ENCODE results near the gene HS6ST1. TPM values are rescaled to one million over a fixed set of nuclear protein-coding genes. Genes with fewer than 3 reads are reported as not detected.

HS6ST1 gene
- total RNA-seq, 2 donors from 2014 or later: 69.0 to 233 TPM

DNA sequence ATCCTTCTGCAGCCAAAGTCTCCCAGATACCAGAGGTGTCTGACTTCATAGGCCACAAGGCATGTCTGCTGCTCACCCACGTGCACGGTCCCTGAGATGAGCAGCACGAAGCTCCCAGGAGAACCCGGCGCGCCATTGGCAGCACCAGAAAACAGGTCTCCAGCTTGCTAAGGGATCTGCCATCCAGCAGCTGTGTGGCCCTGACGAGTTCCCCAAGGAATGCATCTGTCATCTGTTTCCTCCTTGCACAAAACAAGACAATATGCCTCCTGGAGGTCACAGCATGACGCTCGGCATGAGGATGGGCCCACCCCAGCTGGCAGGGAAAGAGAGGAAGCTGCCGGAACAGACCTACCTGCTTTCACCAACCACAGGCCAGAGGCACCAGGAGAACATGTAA, 29.2 kb downstream of the HS6ST1 start:
- Histone ChIP-seq H3K27me3 (replicated peaks; ENCODE audit: insufficient read depth) (no peaks in the 10 kb centered on the region), H3K4me1 (replicated peaks) (peaks cover 4% of the 10 kb centered on the region), H3K27ac (no peak overlapping the region), H3K4me3 (no peak overlapping the region), H3K9me3 (no peaks in the 10 kb centered on the region), H3K36me3 (no peaks in the 10 kb centered on the region)
- TF ChIP-seq, protein P1, sequence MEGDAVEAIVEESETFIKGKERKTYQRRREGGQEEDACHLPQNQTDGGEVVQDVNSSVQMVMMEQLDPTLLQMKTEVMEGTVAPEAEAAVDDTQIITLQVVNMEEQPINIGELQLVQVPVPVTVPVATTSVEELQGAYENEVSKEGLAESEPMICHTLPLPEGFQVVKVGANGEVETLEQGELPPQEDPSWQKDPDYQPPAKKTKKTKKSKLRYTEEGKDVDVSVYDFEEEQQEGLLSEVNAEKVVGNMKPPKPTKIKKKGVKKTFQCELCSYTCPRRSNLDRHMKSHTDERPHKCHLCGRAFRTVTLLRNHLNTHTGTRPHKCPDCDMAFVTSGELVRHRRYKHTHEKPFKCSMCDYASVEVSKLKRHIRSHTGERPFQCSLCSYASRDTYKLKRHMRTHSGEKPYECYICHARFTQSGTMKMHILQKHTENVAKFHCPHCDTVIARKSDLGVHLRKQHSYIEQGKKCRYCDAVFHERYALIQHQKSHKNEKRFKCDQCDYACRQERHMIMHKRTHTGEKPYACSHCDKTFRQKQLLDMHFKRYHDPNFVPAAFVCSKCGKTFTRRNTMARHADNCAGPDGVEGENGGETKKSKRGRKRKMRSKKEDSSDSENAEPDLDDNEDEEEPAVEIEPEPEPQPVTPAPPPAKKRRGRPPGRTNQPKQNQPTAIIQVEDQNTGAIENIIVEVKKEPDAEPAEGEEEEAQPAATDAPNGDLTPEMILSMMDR (IDR thresholded peaks at IDR 0.05): no peak
- TF ChIP-seq POLR2A (IDR thresholded peaks at IDR 0.05): no peak
- TF ChIP-seq POLR2AphosphoS5 (IDR thresholded peaks at IDR 0.05): no peak
- intact Hi-C loops (cut with DNase I): no loop called here
- DNase-seq (ENCODE audit: low spot score): no peak
- WGBS: 82% methylated on average over 10 of the region's 10 CpGs

DNA sequence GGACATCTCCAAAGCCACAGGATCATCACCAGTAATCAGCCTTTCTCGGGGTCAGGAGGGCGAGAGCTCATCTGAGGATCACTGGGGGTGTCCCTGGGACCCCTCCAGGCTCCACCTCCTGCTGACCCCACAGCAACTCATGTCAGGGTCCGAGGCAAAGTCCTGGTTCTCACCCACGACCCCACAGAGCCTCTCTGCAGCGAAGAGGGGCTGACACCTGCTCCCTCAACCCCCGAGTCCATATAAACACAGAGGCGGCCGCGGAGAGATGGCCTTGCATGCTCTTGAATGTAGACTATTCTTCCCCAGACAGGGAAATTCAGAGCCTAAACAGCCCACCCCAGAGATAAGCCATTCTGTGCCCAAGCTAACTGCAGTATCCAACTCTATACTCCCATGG, 29.9 kb downstream of the HS6ST1 start:
- intact Hi-C loops (cut with DNase I): no loop called here
- no peak for DNase-seq (ENCODE audit: low spot score)
- Histone ChIP-seq H3K27ac (no peak overlapping the region), H3K9me3 (no peaks in the 10 kb centered on the region), H3K4me1 (replicated peaks) (peaks cover 4% of the 10 kb centered on the region), H3K4me3 (no peak overlapping the region), H3K27me3 (replicated peaks; ENCODE audit: insufficient read depth) (no peaks in the 10 kb centered on the region), H3K36me3 (no peaks in the 10 kb centered on the region)
- TF ChIP-seq, protein P1 (IDR thresholded peaks at IDR 0.05): no peak
- no peak for TF ChIP-seq POLR2AphosphoS5 (IDR thresholded peaks at IDR 0.05)
- 86% methylated on average over 9 of the region's 9 CpGs for WGBS

DNA sequence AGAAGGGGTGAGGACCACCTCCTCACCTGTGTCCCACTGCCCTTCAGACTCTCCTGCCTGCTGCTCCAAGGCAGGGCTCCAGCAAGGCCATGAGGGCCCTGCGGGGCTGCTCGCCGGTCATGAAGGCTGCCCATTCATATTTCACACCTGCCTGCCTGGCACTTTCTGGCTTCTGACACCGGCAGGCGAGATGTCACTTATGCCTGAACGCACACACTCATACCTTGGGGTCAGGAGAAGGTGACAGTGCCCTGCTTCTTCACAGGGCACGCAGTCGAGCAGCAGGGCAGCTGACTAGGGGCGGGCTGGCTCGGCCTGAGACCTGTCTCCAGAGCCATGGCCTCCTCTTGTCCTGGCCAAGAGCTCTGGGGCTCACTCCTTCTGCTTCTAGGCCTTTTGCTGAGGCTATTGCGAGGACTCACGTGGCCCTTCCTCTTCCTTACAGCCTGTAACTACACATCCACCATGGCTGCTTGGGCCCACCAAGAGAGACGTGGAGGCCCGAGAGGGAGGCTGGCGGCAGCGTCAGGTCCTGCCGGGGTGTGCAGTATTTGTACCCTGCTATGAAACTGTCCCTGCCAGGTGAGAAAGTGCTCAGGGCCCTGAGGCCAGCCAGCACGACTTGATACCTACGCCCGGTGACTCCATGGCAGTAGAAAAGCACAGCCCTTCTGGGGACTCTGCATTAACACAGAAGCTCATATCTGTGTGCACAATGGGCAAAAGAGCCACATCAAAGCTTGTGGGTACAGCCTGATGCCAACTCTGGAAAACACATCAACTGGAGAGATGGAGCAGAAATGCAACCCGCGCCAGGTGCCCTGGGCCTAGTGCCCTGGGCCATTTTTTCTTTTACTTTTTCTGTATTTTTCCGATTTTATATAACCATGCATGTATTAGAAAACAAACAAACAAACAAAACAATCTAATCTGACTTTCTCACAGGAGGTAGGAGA, 30.6 kb downstream of the HS6ST1 start:
- Histone ChIP-seq H3K4me1 (replicated peaks) (peaks cover 5% of the 10 kb centered on the region), H3K4me3 (no peak overlapping the region), H3K27ac (no peak overlapping the region), H3K36me3 (no peaks in the 10 kb centered on the region), H3K27me3 (replicated peaks; ENCODE audit: insufficient read depth) (no peaks in the 10 kb centered on the region), H3K9me3 (no peaks in the 10 kb centered on the region)
- intact Hi-C loops (cut with DNase I): no loop called here
- WGBS: 84% methylated on average over 23 of the region's 23 CpGs
- DNase-seq (ENCODE audit: low spot score): no peak
- no peak for TF ChIP-seq POLR2AphosphoS5 (IDR thresholded peaks at IDR 0.05)

DNA sequence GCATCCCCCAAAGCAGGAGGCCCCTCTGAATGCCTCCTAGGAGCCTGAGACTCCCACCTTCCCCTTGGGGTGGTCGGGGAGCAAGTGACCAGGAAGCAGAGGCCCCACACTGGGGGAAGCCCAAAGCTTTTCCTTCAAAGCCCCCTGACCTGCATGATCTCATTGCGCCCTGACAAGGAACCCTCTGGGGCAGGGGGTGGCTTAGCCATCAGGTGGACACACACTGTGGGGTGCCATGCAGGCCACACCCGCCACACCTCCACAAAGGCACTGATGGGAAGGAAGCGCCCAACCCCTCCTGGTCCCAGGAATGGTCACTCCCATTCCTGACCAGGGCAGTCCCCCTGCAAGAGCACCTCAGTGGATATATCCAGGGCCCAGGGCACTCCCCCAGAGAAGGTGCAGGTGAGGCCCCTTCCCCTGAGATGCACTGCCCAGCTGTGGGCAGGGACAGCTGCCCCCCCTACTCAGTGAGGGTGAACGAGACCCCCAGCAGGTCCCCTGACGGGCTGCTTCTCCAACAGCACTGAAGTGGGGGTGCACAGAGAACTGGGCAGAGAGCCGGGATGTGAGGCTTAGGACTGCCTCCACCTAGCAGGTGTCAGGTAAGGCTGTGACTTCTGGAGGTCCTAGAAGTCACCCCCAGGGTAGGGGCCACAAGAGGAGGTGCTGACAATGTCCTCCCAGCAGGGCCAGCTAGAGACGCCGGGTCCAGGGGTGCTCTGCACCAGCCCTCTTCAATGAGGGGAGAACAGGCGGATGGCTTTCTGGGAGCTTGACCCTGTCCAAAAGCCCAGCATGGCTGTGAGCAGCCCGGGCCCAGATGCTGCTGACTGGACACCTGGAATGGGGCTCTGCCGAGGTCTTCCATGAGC, 31.5 kb downstream of the HS6ST1 start:
- Histone ChIP-seq H3K27me3 (replicated peaks; ENCODE audit: insufficient read depth) (no peaks in the 10 kb centered on the region), H3K4me3 (no peak overlapping the region), H3K27ac (no peak overlapping the region), H3K36me3 (no peaks in the 10 kb centered on the region), H3K4me1 (replicated peaks) (peaks cover 7% of the 10 kb centered on the region), H3K9me3 (no peaks in the 10 kb centered on the region)
- TF ChIP-seq, protein P1 (IDR thresholded peaks at IDR 0.05): no peak
- TF ChIP-seq POLR2A (IDR thresholded peaks at IDR 0.05) (no peak), POLR2AphosphoS5 (IDR thresholded peaks at IDR 0.05) (no peak)
- no peak for DNase-seq (ENCODE audit: low spot score)
- intact Hi-C loops (cut with DNase I): no loop called here
- 91% methylated on average over 10 of the region's 12 CpGs for WGBS

DNA sequence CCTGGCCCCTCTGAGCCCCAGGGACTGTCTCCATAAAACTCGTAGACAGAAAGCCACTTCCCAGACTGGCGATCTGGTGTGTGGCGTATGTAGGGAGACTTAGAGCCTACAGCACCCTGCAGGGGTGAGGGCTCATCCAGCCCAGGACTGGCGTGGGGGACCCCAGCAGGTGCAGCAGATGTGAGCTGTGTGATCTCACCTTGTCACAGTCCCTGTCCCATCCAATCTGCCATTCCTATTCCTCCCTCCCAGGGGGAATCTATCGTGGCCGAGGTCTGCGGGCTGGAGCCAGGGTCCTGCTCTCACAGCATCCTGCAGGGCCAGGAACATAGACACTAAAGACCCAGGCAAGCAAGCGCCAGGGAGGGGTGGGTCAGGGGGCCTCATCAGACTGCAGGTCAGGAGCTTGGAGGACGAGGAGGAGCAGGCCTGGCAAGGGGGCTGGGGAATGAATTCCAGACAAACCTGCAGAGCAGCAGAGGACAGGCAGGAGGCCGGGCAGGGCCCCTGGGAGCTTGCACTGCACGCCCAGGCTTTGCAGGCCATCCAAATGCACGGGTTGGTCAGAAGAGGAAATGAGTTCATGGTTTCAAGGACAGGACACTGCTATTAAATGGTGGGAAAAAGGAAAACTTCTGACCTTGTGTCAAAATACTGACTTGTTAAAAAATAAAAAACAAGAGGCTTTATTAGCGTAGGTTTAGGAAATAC, 32.5 kb downstream of the HS6ST1 start:
- no peak overlapping the region for H3K27ac ChIP-seq
- peaks cover 7% of the 10 kb centered on the region for H3K4me1 ChIP-seq (replicated peaks)
- no peaks in the 10 kb centered on the region for H3K27me3 ChIP-seq (replicated peaks; ENCODE audit: insufficient read depth)
- no peak for DNase-seq (ENCODE audit: low spot score)
- TF ChIP-seq POLR2A (IDR thresholded peaks at IDR 0.05) (no peak), POLR2AphosphoS5 (IDR thresholded peaks at IDR 0.05) (no peak)
- TF ChIP-seq, protein P1 (IDR thresholded peaks at IDR 0.05): no peak
- intact Hi-C loops (cut with DNase I): no loop called here
- no peaks in the 10 kb centered on the region for H3K36me3 ChIP-seq
- H3K9me3 ChIP-seq: no peaks in the 10 kb centered on the region
- 51% methylated on average over 12 of the region's 13 CpGs for WGBS
- H3K4me3 ChIP-seq: no peak overlapping the region

All from prostate gland (tissue), 2 donors.